Testis (tissue), 3 donors: ENCODE results near the gene NFIA. TPM values are rescaled to one million over a fixed set of nuclear protein-coding genes. Genes with fewer than 3 reads are reported as not detected.

ENCODE experiments used
- DNase-seq: peaks from one replicate; pipeline ENCODE4 v3.0.0-alpha.2; 2019
- H3K27ac ChIP-seq, 2 donors: fragments of 200-600 bp; sonication (generic); one replicate each; pipeline ENCODE4 v1.5.1; 2019
- H3K27me3 ChIP-seq: fragments of 200-600 bp; sonication (generic); one replicate; pipeline ENCODE4 v1.5.1; 2019
- H3K36me3 ChIP-seq: fragments of 200-600 bp; sonication (generic); one replicate; pipeline ENCODE4 v1.5.1; 2017; ENCODE audit warnings: low read depth; ENCODE audit errors: missing control alignments
- H3K4me1 ChIP-seq: fragments of 200-600 bp; sonication (generic); one replicate; pipeline ENCODE4 v1.5.1; 2019
- H3K4me3 ChIP-seq, 2 donors: fragments of 200-600 bp; sonication (generic); one replicate each; pipeline ENCODE4 v1.5.1; 2017 to 2019
- H3K9me3 ChIP-seq: fragments of 200-600 bp; sonication (generic); one replicate; pipeline ENCODE4 v1.5.1; 2017
- CTCF ChIP-seq, 3 experiments: fragments of 450-650 bp in 2 of 3; fragments of 200-600 bp in 1 of 3; sonication (generic) in 1 of 3; IDR thresholded peaks; one replicate each; pipeline ENCODE4 v1.5.1; 2016 to 2019; ENCODE audit warnings: antibody characterized with exemption in 3 of 3, mild to moderate bottlenecking in 2 of 3, moderate library complexity in 1 of 3
- POLR2A ChIP-seq: fragments of 450-650 bp; IDR thresholded peaks from one replicate; pipeline ENCODE4 v1.6.1; 2017; ENCODE audit warnings: antibody characterized with exemption, mild to moderate bottlenecking, moderate library complexity
- WGBS, 2 donors: methylation state at CpG; one replicate each; pipeline ENCODE4 v1.1.5; 2018; 5-methylcytosine and 5-hydroxymethylcytosine counted together
- intact Hi-C: fragments of 100-400 bp; cut with DNase I; formaldehyde crosslinking; loops from one replicate; pipeline ENCODE4 v1.15.1; 2023; ENCODE audit warnings: low total_unique reads
- polyA plus RNA-seq: library from polyadenylated mRNA; stranded (reverse); fragments of 350-450 nt; fragmentation: Illumina TruSeq; extraction: RNeasy Lipid Tissue Mini Kit (QIAGEN cat#74804); gene quantifications from one replicate; pipeline ENCODE4 v1.2.3, GENCODE V29; 2014; ENCODE audit warnings: low read depth, low replicate concordance; ENCODE audit not compliant: insufficient read depth
- total RNA-seq, 2 donors: library from RNA; depleted of rRNA; stranded (reverse); fragments of >200 nt; gene quantifications; one replicate each; pipeline ENCODE4 v1.2.3, GENCODE V29; 2016

Gene NFIA
- total and polyA plus RNA-seq, 3 donors from 2014 or later: 11.6 to 78.9 (median 53.5) TPM

- no peak for TF ChIP-seq CTCF (IDR thresholded peaks at IDR 0.05)
- DNase-seq: no peak
- Histone ChIP-seq H3K27ac (no peak overlapping the region), H3K27me3 (no peaks in the 10 kb centered on the region), H3K4me3 (no peak overlapping the region), H3K36me3 (no peaks in the 10 kb centered on the region), H3K4me1 (no peaks in the 10 kb centered on the region), H3K9me3 (no peaks in the 10 kb centered on the region)
- intact Hi-C loops: no loop called here
- WGBS, 2 donors: 92 to 94% methylated on average over 2 of the region's 2 CpGs
Measured at GRCh38 chr1:61368366-61368765, 286.0 kb downstream of the NFIA start.

- DNase-seq: no peak
- Histone ChIP-seq H3K27me3 (no peaks in the 10 kb centered on the region), H3K9me3 (no peaks in the 10 kb centered on the region), H3K36me3 (no peaks in the 10 kb centered on the region), H3K4me3 (no peak overlapping the region), H3K4me1 (no peaks in the 10 kb centered on the region), H3K27ac (no peak overlapping the region)
- no peak for TF ChIP-seq CTCF (IDR thresholded peaks at IDR 0.05)
- no peak for TF ChIP-seq POLR2A
- 87 to 93% methylated on average over 6 of the region's 6 CpGs for WGBS, 2 donors
- intact Hi-C loops: no loop called here
Measured at GRCh38 chr1:61368876-61369275, 286.5 kb downstream of the NFIA start.

GRCh38 chr1:61370177-61370912 is 288.0 kb downstream of the NFIA start:
- intact Hi-C loops: no loop called here
- no peaks in the 10 kb centered on the region for H3K4me1 ChIP-seq
- H3K27me3 ChIP-seq: no peaks in the 10 kb centered on the region
- H3K27ac ChIP-seq: no peak overlapping the region
- H3K36me3 ChIP-seq: no peaks in the 10 kb centered on the region
- no peak for DNase-seq
- H3K4me3 ChIP-seq: no peak overlapping the region
- TF ChIP-seq POLR2A (no peak), CTCF (IDR thresholded peaks at IDR 0.05) (no peak)
- no peaks in the 10 kb centered on the region for H3K9me3 ChIP-seq
- 78 to 81% methylated on average over 10 of the region's 10 CpGs for WGBS, 2 donors

- intact Hi-C loops: no loop called here
- Histone ChIP-seq H3K36me3 (no peaks in the 10 kb centered on the region), H3K27me3 (no peaks in the 10 kb centered on the region), H3K27ac (no peak overlapping the region), H3K9me3 (no peaks in the 10 kb centered on the region), H3K4me3 (no peak overlapping the region), H3K4me1 (no peaks in the 10 kb centered on the region)
- TF ChIP-seq CTCF (IDR thresholded peaks at IDR 0.05) (no peak), POLR2A (no peak)
- no peak for DNase-seq
- 93 to 95% methylated on average over 2 of the region's 2 CpGs for WGBS, 2 donors
Measured at GRCh38 chr1:61370913-61371279, 288.5 kb downstream of the NFIA start.

GRCh38 chr1:61372944-61373343 is 290.6 kb downstream of the NFIA start:
- DNase-seq: no peak
- no peak overlapping the region for H3K27ac ChIP-seq

More at GRCh38 chr1:61372944-61373343, 290.6 kb downstream of the NFIA start:
- no peak overlapping the region for H3K4me3 ChIP-seq
- H3K9me3 ChIP-seq: no peaks in the 10 kb centered on the region
- intact Hi-C loops: no loop called here
- no peaks in the 10 kb centered on the region for H3K4me1 ChIP-seq
- 81 to 85% methylated on average over 5 of the region's 5 CpGs for WGBS, 2 donors
- H3K27me3 ChIP-seq: no peaks in the 10 kb centered on the region
- TF ChIP-seq CTCF (IDR thresholded peaks at IDR 0.05): no peak
- no peak for TF ChIP-seq POLR2A
- H3K36me3 ChIP-seq: no peaks in the 10 kb centered on the region
